Neuronal stem cell (in vitro differentiated cells): ENCODE results near the gene UQCR11.
A peak's percentile ranks its signal among the peaks of the same experiment; 100 is the strongest.

Experiments used
- DNase-seq: peaks from one replicate; pipeline ENCODE4 v3.0.0-alpha.2; 2013; ENCODE audit warnings: low spot score
- H2AFZ ChIP-seq: one replicate; pipeline ENCODE4 v1.6.1; 2013; ENCODE audit warnings: mild to moderate bottlenecking, low read length, inconsistent platforms
- H2AK5ac ChIP-seq: 2 replicates; pipeline ENCODE4 v1.6.1; 2013; ENCODE audit warnings: low read depth, mild to moderate bottlenecking, inconsistent platforms, low read length, moderate library complexity, mixed read lengths
- H2BK120ac ChIP-seq: 2 replicates; pipeline ENCODE4 v1.6.1; 2013; ENCODE audit warnings: low read depth, mild to moderate bottlenecking, inconsistent platforms, low read length, moderate library complexity, mixed read lengths
- H2BK12ac ChIP-seq: one replicate; pipeline ENCODE4 v1.6.1; 2013; ENCODE audit warnings: low read length, inconsistent platforms
- H2BK15ac ChIP-seq: 2 replicates; pipeline ENCODE4 v1.6.1; 2013; ENCODE audit warnings: mild to moderate bottlenecking, low read length, inconsistent platforms, mixed read lengths
- H2BK5ac ChIP-seq: one replicate; pipeline ENCODE4 v1.6.1; 2013; ENCODE audit warnings: inconsistent platforms, mild to moderate bottlenecking, low read length, moderate library complexity
- H3K14ac ChIP-seq: one replicate; pipeline ENCODE4 v1.6.1; 2013; ENCODE audit warnings: low read length, inconsistent platforms
- H3K18ac ChIP-seq: 2 replicates; pipeline ENCODE4 v1.6.1; 2013; ENCODE audit warnings: low read length, inconsistent platforms
- H3K23ac ChIP-seq: 2 replicates; pipeline ENCODE4 v1.6.1; 2013; ENCODE audit warnings: low read depth, mild to moderate bottlenecking, mixed read lengths, low read length, inconsistent platforms; ENCODE audit not compliant: poor library complexity
- H3K27ac ChIP-seq: replicated peaks from 3 replicates; pipeline ENCODE4 v1.5.1; 2013; ENCODE audit warnings: low read length, inconsistent platforms
- H3K27me3 ChIP-seq, 3 experiments: 2 replicates each; pipeline ENCODE4 v1.6.1; 2013; ENCODE audit warnings: low read length in 3 of 3, mild to moderate bottlenecking in 2 of 3, inconsistent platforms in 1 of 3, low read depth in 1 of 3, mixed read lengths in 1 of 3, moderate library complexity in 1 of 3; ENCODE audit not compliant: control insufficient read depth in 3 of 3, insufficient read depth in 3 of 3
- H3K36me3 ChIP-seq, 2 donors: replicated peaks in 1 of 2; 2 replicates each; pipeline ENCODE4 v1.6.1; 2013; ENCODE audit warnings: low read length in 2 of 2; ENCODE audit not compliant: control insufficient read depth in 2 of 2, insufficient read depth in 2 of 2
- H3K4ac ChIP-seq: 2 replicates; pipeline ENCODE4 v1.6.1; 2013; ENCODE audit warnings: inconsistent platforms, mild to moderate bottlenecking, low read length, moderate library complexity
- H3K4me1 ChIP-seq, 2 donors: 1 replicate in 1 of 2; 2 replicates in 1 of 2; pipeline ENCODE4 v1.6.1; 2013; ENCODE audit warnings: low read length in 2 of 2, low read depth in 1 of 2; ENCODE audit not compliant: control insufficient read depth in 2 of 2, insufficient read depth in 1 of 2
- H3K4me2 ChIP-seq: one replicate; pipeline ENCODE4 v1.6.1; 2013; ENCODE audit warnings: mild to moderate bottlenecking, low read length, inconsistent platforms; ENCODE audit not compliant: insufficient read depth, poor library complexity, severe bottlenecking
- H3K4me3 ChIP-seq, 2 donors: 2 replicates each; pipeline ENCODE4 v1.5.1; 2013; ENCODE audit warnings: low read length in 2 of 2, mild to moderate bottlenecking in 2 of 2, inconsistent platforms in 1 of 2, moderate library complexity in 1 of 2
- H3K79me1 ChIP-seq: one replicate; pipeline ENCODE4 v1.6.1; 2013; ENCODE audit warnings: low read depth, mild to moderate bottlenecking, inconsistent platforms, low read length, moderate library complexity
- H3K9ac ChIP-seq: one replicate; pipeline ENCODE4 v1.6.1; 2013; ENCODE audit warnings: mild to moderate bottlenecking, low read depth, low read length, inconsistent platforms; ENCODE audit not compliant: poor library complexity
- H3K9me3 ChIP-seq, 2 donors: replicated peaks in 1 of 2; 2 replicates each; pipeline versions ENCODE3 to v1.6.1; 2013; ENCODE audit warnings: low read length in 2 of 2, mild to moderate bottlenecking in 2 of 2, inconsistent platforms in 1 of 2, low read depth in 1 of 2, mixed read lengths in 1 of 2, moderate library complexity in 1 of 2; ENCODE audit not compliant: control insufficient read depth in 2 of 2, insufficient read depth in 1 of 2
- H4K8ac ChIP-seq: one replicate; pipeline ENCODE4 v1.6.1; 2013; ENCODE audit warnings: low read depth, mild to moderate bottlenecking, inconsistent platforms, low read length, moderate library complexity
- H4K91ac ChIP-seq: one replicate; pipeline ENCODE4 v1.6.1; 2013; ENCODE audit warnings: low read length, low read depth, mild to moderate bottlenecking, inconsistent platforms; ENCODE audit not compliant: poor library complexity
- WGBS, 2 donors: extraction: QIAGEN DNeasy Blood & Tissue Kit; methylation state at CpG; one replicate each; pipeline ENCODE4 v1.1.7; 2013; ENCODE audit warnings: missing lambda C conversion rate in 2 of 2, mixed read lengths in 1 of 2; ENCODE audit not compliant: insufficient read length in 2 of 2, insufficient replicate concordance in 1 of 2; ENCODE audit errors: extremely low coverage in 2 of 2; 5-methylcytosine and 5-hydroxymethylcytosine counted together

UQCR11 gene

DNA sequence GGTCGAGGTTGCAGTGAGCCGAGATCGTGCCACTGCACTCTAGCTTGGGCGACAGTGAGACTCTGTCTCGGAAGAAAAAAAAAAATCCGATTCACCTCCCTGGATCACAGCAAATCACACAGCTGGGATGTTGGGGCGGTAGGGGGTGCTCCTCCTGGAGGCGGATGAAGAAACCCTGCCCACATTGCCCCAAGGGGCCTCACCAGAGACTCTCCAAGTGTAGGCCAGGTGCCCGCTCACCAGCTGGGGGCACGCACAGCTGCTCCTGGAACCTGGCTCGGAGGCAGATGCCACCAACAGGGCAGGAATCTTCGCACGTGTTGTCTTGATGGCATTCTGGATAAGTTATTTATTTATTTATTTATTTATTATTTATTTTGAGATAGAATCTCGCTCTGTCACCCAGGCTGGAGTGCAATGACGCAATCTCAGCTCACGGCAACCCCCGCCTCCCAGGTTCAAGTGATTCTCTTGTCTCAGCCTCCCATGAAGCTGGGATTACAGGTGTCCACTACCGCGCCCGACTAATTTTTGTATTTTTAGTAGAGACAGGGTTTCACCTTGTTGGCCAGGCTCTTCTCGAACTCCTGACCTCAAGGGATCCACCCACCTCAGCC, 3.1 kb downstream of the UQCR11 start:
- Histone ChIP-seq H2BK5ac (no peak overlapping the region), H4K91ac (no peak overlapping the region), H3K18ac (no peak overlapping the region), H3K79me1 (peaks cover 20% of the 10 kb centered on the region), H3K9ac (no peak overlapping the region), H3K27ac (no peak overlapping the region), H3K27me3 (no peaks in the 10 kb centered on the region), H3K4me3 (no peak overlapping the region), H3K9me3 (no peaks in the 10 kb centered on the region), H2BK15ac (no peak overlapping the region), H2BK120ac (no peak overlapping the region), H3K4me2 (no peak overlapping the region), H3K4ac (no peak overlapping the region), H3K14ac (no peak overlapping the region), H3K23ac (peak overlapping the region; percentile 43), H2AFZ (no peak overlapping the region), H3K36me3 (peaks cover 21 to 34% of the 10 kb centered on the region in 2 donors), H2AK5ac (no peak overlapping the region), H3K4me1 (peaks cover 9 to 10% of the 10 kb centered on the region in 2 donors), H2BK12ac (no peak overlapping the region), H4K8ac (no peak overlapping the region)
- DNase-seq, result no peak
- WGBS, 2 donors, result no CpG with 5 or more reads among the region's 21 CpGs

GRCh38 chr19:1601613-1602064, 3.6 kb downstream of the UQCR11 start:
- H3K4ac ChIP-seq, result no peak overlapping the region
- H2AK5ac ChIP-seq, result no peak overlapping the region
- H3K18ac ChIP-seq, result no peak overlapping the region
- H3K14ac ChIP-seq, result no peak overlapping the region
- no peak overlapping the region for H3K4me2 ChIP-seq
- no peak overlapping the region for H2BK12ac ChIP-seq
- H2BK5ac ChIP-seq, result no peak overlapping the region
- H3K27me3 ChIP-seq, result no peaks in the 10 kb centered on the region
- H4K91ac ChIP-seq, result no peak overlapping the region
- no peaks in the 10 kb centered on the region for H3K9me3 ChIP-seq
- no peak overlapping the region for H3K4me3 ChIP-seq
- H2BK120ac ChIP-seq, result no peak overlapping the region
- peaks cover 9 to 10% of the 10 kb centered on the region in 2 donors for H3K4me1 ChIP-seq
- H4K8ac ChIP-seq, result no peak overlapping the region
- no peak for DNase-seq
- H3K79me1 ChIP-seq, result peaks cover 20% of the 10 kb centered on the region
- H3K9ac ChIP-seq, result no peak overlapping the region
- peaks cover 21 to 40% of the 10 kb centered on the region in 2 donors for H3K36me3 ChIP-seq
- no peak overlapping the region for H3K23ac ChIP-seq
- no peak overlapping the region for H3K27ac ChIP-seq
- WGBS, 2 donors, result no CpG with 5 or more reads among the region's 14 CpGs
- no peak overlapping the region for H2BK15ac ChIP-seq
- H2AFZ ChIP-seq, result no peak overlapping the region

- H4K8ac ChIP-seq, result no peak overlapping the region
- WGBS, 2 donors, result no CpG with 5 or more reads among the region's 15 CpGs
These were observed 5.8 kb downstream of the UQCR11 start for GRCh38 chr19:1599460-1599846.

DNA sequence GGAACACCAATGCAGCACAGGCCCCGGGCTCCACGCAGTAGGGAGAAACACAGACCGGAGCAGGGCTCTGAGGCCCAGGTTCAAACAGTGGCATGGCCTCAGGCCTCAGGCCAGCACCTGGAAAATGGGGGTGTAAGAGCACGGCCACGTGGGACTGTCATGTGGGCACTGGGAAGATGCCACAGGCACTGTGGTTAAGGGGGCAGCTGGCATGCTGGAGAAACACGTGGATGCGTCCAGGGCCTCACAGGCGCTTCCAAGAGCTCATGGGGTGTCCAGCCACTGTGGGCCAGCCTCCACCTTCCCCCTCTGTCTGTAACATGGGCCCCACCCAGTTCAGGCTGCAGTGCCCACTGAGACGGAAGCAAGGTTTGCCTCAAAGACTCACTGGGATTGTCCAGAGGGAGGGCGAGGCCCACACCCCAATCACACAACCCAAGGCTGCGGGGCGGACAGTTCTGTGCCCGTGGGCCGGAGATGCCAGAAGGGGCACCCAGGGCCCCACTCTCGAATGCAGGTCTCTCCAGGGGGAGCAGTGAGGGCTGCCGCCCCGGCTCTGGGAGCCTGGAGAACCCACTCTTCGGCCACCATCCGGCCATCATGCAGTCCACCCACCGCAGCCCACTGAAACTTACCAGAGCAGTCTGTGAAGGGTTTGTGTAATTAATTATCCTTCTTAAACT, 6.3 kb downstream of the UQCR11 start:
- Histone ChIP-seq H2AFZ (no peak overlapping the region), H3K79me1 (peaks cover 15% of the 10 kb centered on the region), H2BK12ac (no peak overlapping the region), H4K91ac (no peak overlapping the region), H2AK5ac (no peak overlapping the region), H2BK15ac (no peak overlapping the region), H2BK5ac (peak overlapping the region; percentile 82), H3K23ac (peak overlapping the region; percentile 43), H3K4ac (no peak overlapping the region), H3K27me3 (no peaks in the 10 kb centered on the region), H3K4me3 (peak overlapping the region in 1 of 2 donors; percentile 58), H3K18ac (no peak overlapping the region), H2BK120ac (no peak overlapping the region), H3K27ac (no peak overlapping the region), H3K9me3 (no peaks in the 10 kb centered on the region), H3K9ac (no peak overlapping the region), H3K4me2 (no peak overlapping the region), H4K8ac (no peak overlapping the region), H3K4me1 (peaks cover 3 to 7% of the 10 kb centered on the region in 2 donors), H3K14ac (no peak overlapping the region), H3K36me3 (peaks cover 23 to 55% of the 10 kb centered on the region in 2 donors)
- no peak for DNase-seq
- no CpG with 5 or more reads among the region's 20 CpGs for WGBS, 2 donors

More at GRCh38 chr19:1599460-1599846, 5.8 kb downstream of the UQCR11 start:
- H3K4ac ChIP-seq, result no peak overlapping the region
- no peak overlapping the region for H2BK120ac ChIP-seq
- H3K36me3 ChIP-seq, result peaks cover 23 to 51% of the 10 kb centered on the region in 2 donors
- H3K4me1 ChIP-seq, result peaks cover 4 to 7% of the 10 kb centered on the region in 2 donors
- no peak overlapping the region for H3K18ac ChIP-seq
- H2BK5ac ChIP-seq, result no peak overlapping the region
- no peaks in the 10 kb centered on the region for H3K27me3 ChIP-seq
- no peak overlapping the region for H3K9ac ChIP-seq
- H3K79me1 ChIP-seq, result peaks cover 15% of the 10 kb centered on the region
- no peak overlapping the region for H3K27ac ChIP-seq
- H2BK15ac ChIP-seq, result no peak overlapping the region
- peak overlapping the region; percentile 43 for H3K23ac ChIP-seq
- H3K9me3 ChIP-seq, result no peaks in the 10 kb centered on the region
- no peak overlapping the region for H3K14ac ChIP-seq
- H2AK5ac ChIP-seq, result no peak overlapping the region
- H2AFZ ChIP-seq, result no peak overlapping the region
- DNase-seq, result no peak
- H3K4me3 ChIP-seq, result no peak overlapping the region
- no peak overlapping the region for H3K4me2 ChIP-seq
- H4K91ac ChIP-seq, result no peak overlapping the region
- H2BK12ac ChIP-seq, result no peak overlapping the region
